Activated CD8-positive, alpha-beta T cell treated with anti-CD3 and anti-CD28 coated beads for 36 hours (primary cell): ENCODE measurements around the gene DMC1. TPM values are rescaled to one million over a fixed set of nuclear protein-coding genes. Genes with fewer than 3 reads are reported as not detected.

Experiments
- ATAC-seq: fragments of 200-7000 bp; cut with Tn5 transposase; one replicate; pipeline ENCODE4 v1.10.0; 2021; ENCODE audit warnings: mild to moderate bottlenecking, moderate library complexity
- CTCF ChIA-PET: fragments of 350-600 bp; sonication (Branson Sonifier 250); formaldehyde crosslinking; loops from one replicate; lab custom pipeline; 2021; ENCODE audit warnings: antibody characterized with exemption; lab: Charles Lee
- POLR2A ChIA-PET: fragments of 350-600 bp; sonication (Branson Sonifier 250); formaldehyde crosslinking; loops from one replicate; lab custom pipeline; 2021; ENCODE audit warnings: antibody characterized with exemption; lab: Charles Lee
- DNase-seq: peaks from one replicate; pipeline ENCODE4 v3.0.0-alpha.2; 2020
- H3K27ac Mint-ChIP-seq: one replicate; pipeline ENCODE4 v1.8.0; 2021; ENCODE audit warnings: mild to moderate bottlenecking, mixed read lengths
- H3K27me3 Mint-ChIP-seq: one replicate; pipeline ENCODE4 v1.8.0; 2021; ENCODE audit warnings: mixed read lengths
- H3K36me3 Mint-ChIP-seq: one replicate; pipeline ENCODE4 v1.8.0; 2021; ENCODE audit warnings: low read depth, mixed read lengths
- H3K4me1 Mint-ChIP-seq: one replicate; pipeline ENCODE4 v1.8.0; 2021; ENCODE audit warnings: low read depth, mixed read lengths
- H3K4me3 Mint-ChIP-seq: one replicate; pipeline ENCODE4 v1.8.0; 2021; ENCODE audit warnings: mild to moderate bottlenecking, moderate library complexity, mixed read lengths
- H3K9me3 Mint-ChIP-seq: one replicate; pipeline ENCODE4 v1.8.0; 2021; ENCODE audit warnings: mixed read lengths
- CTCF ChIP-seq: fragments of 200-600 bp; IDR thresholded peaks from one replicate; pipeline ENCODE4 v1.8.0; 2022; ENCODE audit warnings: antibody characterized with exemption, mild to moderate bottlenecking
- intact Hi-C: fragments of 100-400 bp; cut with micrococcal nuclease; formaldehyde crosslinking; loops from one replicate; pipeline ENCODE4 v1.10.0; 2022
- total RNA-seq, 2 experiments: library from RNA; stranded (reverse); gene quantifications; one replicate each; pipeline ENCODE4 v1.2.3, GENCODE V29; 2021

The DMC1 gene
- total RNA-seq, 2 experiments from 2014 or later, result 14.2 to 15.1 TPM

GRCh38 chr22:38513063-38513462 lies 56.9 kb downstream of the DMC1 start:
- POLR2A ChIA-PET, result no interaction called here
- DNase-seq, result peak; percentile 68
- Mint-ChIP-seq H3K4me3 (no peak overlapping the region), H3K27ac (no peak overlapping the region), H3K4me1 (peaks cover 9% of the 10 kb centered on the region), H3K9me3 (peaks cover 4% of the 10 kb centered on the region), H3K36me3 (peaks cover 3% of the 10 kb centered on the region), H3K27me3 (no peaks in the 10 kb centered on the region)
- TF ChIP-seq CTCF, result peak; percentile 49
- intact Hi-C loops, result no loop called here
- ATAC-seq, result peak; percentile 97
- CTCF ChIA-PET, result no interaction called here

GRCh38 chr22:38510416-38510970 lies 59.5 kb downstream of the DMC1 start:
- no peak for ATAC-seq
- TF ChIP-seq CTCF, result no peak
- Mint-ChIP-seq H3K27me3 (no peaks in the 10 kb centered on the region), H3K27ac (no peak overlapping the region), H3K36me3 (peaks cover 8% of the 10 kb centered on the region), H3K4me3 (no peak overlapping the region), H3K9me3 (peaks cover 6% of the 10 kb centered on the region), H3K4me1 (peaks cover 15% of the 10 kb centered on the region)
- CTCF ChIA-PET, result interaction anchor here (1.0 to 1.3 kb wide), 3 partner anchors 13 to 171 kb away, joined by 3 to 4 read pairs (median 4); partner anchors contain the start of gene TOMM22
- intact Hi-C loops, result no loop called here
- POLR2A ChIA-PET, result interaction anchor here (0.9 to 1.6 kb wide), 4 partner anchors 8 to 60 kb away, joined by 3 to 8 read pairs (median 4); partner anchors contain the start of gene DMC1
- no peak for DNase-seq

- ATAC-seq, result peak; percentile 91
- peak within 1 kb of the TSS; percentile 100 for H3K27ac Mint-ChIP-seq
- no peaks in the 10 kb centered on the region for H3K27me3 Mint-ChIP-seq
- peaks cover 6% of the 10 kb centered on the region for H3K9me3 Mint-ChIP-seq
- peak within 1 kb of the TSS; percentile 93 for H3K4me3 Mint-ChIP-seq
- peak; percentile 96 for DNase-seq
- ChIA-PET CTCF (interaction anchor here (1.0 kb wide), 1 partner anchor 67 kb away, joined by 3 read pairs; no protein-coding TSS in a partner anchor), POLR2A (interaction anchor here (0.7 to 1.4 kb wide), 4 partner anchors 8 to 63 kb away, joined by 3 to 8 read pairs (median 4); partner anchors contain the start of gene DMC1)
- peaks cover 48% of the 10 kb centered on the region for H3K36me3 Mint-ChIP-seq
- intact Hi-C loops, result loop anchor here (5.0 kb wide), 1 partner anchor 66 kb away; the partner anchor contains the start of gene DMC1
- TF ChIP-seq CTCF, result no peak
- H3K4me1 Mint-ChIP-seq, result peaks cover 32% of the 10 kb centered on the region
These were observed 63.6 kb downstream of the DMC1 start, which contains the start of gene DDX17 for GRCh38 chr22:38506118-38506962. DDX17 (minus strand) TSS chr22:38506311.

GRCh38 chr22:38505541-38506117 lies 64.4 kb downstream of the DMC1 start:
- POLR2A ChIA-PET, result no interaction called here
- CTCF ChIA-PET, result no interaction called here
- Mint-ChIP-seq H3K4me3 (peak overlapping the region; percentile 93), H3K4me1 (peaks cover 37% of the 10 kb centered on the region), H3K36me3 (peaks cover 53% of the 10 kb centered on the region), H3K9me3 (peaks cover 6% of the 10 kb centered on the region), H3K27me3 (no peaks in the 10 kb centered on the region), H3K27ac (peak overlapping the region; percentile 100)
- TF ChIP-seq CTCF, result no peak
- intact Hi-C loops, result loop anchor here (5.0 kb wide), 1 partner anchor 67 kb away; the partner anchor contains the start of gene DMC1
- ATAC-seq (peak; percentile 19), DNase-seq (peak; percentile 54)
